Thoracic aorta (tissue), 2 donors: ENCODE measurements around the gene BACH2. TPM values are rescaled to one million over a fixed set of nuclear protein-coding genes. Genes with fewer than 3 reads are reported as not detected.

ENCODE experiments used
- ATAC-seq: fragments of 150-250 bp; one replicate; pipeline ENCODE4 v1.8.0; 2017; ENCODE audit warnings: low read depth; ENCODE audit not compliant: insufficient number of reproducible peaks, low FRiP score
- DNase-seq: peaks from one replicate; pipeline ENCODE4 v3.0.0-alpha.2; 2020; ENCODE audit warnings: low spot score
- H3K27ac ChIP-seq, 2 donors: fragments of 200-600 bp; sonication (generic); 1 replicate in 1 of 2; 2 replicates in 1 of 2; pipeline ENCODE4 v1.5.1; 2016; ENCODE audit warnings: mild to moderate bottlenecking in 2 of 2, moderate library complexity in 2 of 2
- H3K27me3 ChIP-seq: fragments of 200-600 bp; sonication (generic); replicated peaks from 2 replicates; pipeline ENCODE4 v1.6.0; 2016; ENCODE audit warnings: mild to moderate bottlenecking; ENCODE audit not compliant: insufficient read depth
- H3K36me3 ChIP-seq: fragments of 200-600 bp; sonication (generic); one replicate; pipeline ENCODE4 v1.5.1; 2016
- H3K4me1 ChIP-seq, 2 donors: fragments of 200-600 bp; sonication (generic); 1 replicate in 1 of 2; 2 replicates in 1 of 2; pipeline versions ENCODE4 v1.5.1 to v1.6.0; 2016; ENCODE audit warnings: low read depth in 2 of 2, mild to moderate bottlenecking in 1 of 2; ENCODE audit not compliant: control insufficient read depth in 1 of 2
- H3K4me3 ChIP-seq: fragments of 200-600 bp; sonication (generic); 2 replicates; pipeline ENCODE4 v1.5.1; 2016; ENCODE audit warnings: mild to moderate bottlenecking
- H3K9me3 ChIP-seq: fragments of 200-600 bp; sonication (generic); 2 replicates; pipeline ENCODE4 v1.5.1; 2016
- total RNA-seq, 2 donors: library from RNA; depleted of rRNA; stranded (reverse); fragments of >200 nt; gene quantifications; one replicate each; pipeline versions ENCODE4 v1.1.0 to v1.2.3, GENCODE V29; 2016
- TF ChIP-seq, protein P1 (sequence below): fragments of 200-600 bp; sonication (generic); IDR thresholded peaks from one replicate; pipeline ENCODE4 v1.5.1; 2019; ENCODE audit warnings: antibody characterized with exemption

Gene BACH2
- total RNA-seq, 2 donors from 2014 or later = 6.1 to 17.8 TPM

DNA sequence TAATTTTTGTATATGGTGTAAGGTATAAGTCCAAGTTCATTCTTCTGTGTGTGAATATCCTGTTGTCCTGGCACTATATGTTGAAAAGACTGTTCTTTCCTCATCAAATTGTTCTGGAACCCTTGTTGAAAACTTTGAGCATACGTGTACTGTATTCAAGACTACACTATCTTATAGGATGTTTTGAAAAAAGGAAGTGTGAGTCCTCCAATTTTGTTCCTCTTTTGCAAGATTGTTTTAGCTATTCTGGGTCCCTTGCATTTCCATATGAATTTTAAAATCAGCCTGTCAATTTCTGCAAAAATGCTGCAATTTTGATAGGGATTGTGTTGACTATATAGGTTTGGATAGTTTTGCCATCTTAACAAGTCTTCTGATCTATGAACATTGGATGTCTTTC lies 195.2 kb downstream of the BACH2 start:
- Histone ChIP-seq H3K4me1 (peaks cover 21 to 40% of the 10 kb centered on the region in 2 donors), H3K9me3 (no peaks in the 10 kb centered on the region), H3K27me3 (no peaks in the 10 kb centered on the region), H3K36me3 (no peaks in the 10 kb centered on the region), H3K27ac (peak overlapping the region in 1 of 2 donors; percentile 95), H3K4me3 (no peak overlapping the region)
- ATAC-seq = no peak
- no peak for DNase-seq
- TF ChIP-seq, protein P1, sequence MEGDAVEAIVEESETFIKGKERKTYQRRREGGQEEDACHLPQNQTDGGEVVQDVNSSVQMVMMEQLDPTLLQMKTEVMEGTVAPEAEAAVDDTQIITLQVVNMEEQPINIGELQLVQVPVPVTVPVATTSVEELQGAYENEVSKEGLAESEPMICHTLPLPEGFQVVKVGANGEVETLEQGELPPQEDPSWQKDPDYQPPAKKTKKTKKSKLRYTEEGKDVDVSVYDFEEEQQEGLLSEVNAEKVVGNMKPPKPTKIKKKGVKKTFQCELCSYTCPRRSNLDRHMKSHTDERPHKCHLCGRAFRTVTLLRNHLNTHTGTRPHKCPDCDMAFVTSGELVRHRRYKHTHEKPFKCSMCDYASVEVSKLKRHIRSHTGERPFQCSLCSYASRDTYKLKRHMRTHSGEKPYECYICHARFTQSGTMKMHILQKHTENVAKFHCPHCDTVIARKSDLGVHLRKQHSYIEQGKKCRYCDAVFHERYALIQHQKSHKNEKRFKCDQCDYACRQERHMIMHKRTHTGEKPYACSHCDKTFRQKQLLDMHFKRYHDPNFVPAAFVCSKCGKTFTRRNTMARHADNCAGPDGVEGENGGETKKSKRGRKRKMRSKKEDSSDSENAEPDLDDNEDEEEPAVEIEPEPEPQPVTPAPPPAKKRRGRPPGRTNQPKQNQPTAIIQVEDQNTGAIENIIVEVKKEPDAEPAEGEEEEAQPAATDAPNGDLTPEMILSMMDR = no peak

- TF ChIP-seq, protein P1 = no peak
- Histone ChIP-seq H3K36me3 (no peaks in the 10 kb centered on the region), H3K4me3 (no peak overlapping the region), H3K27me3 (no peaks in the 10 kb centered on the region), H3K27ac (peak overlapping the region in 1 of 2 donors; percentile 95), H3K4me1 (peaks cover 21 to 51% of the 10 kb centered on the region in 2 donors), H3K9me3 (no peaks in the 10 kb centered on the region)
- DNase-seq = no peak
- no peak for ATAC-seq
Observed at GRCh38 chr6:90100059-90100665, 196.5 kb downstream of the BACH2 start.

- H3K27ac ChIP-seq = peak overlapping the region; percentile 88 to 95
- H3K4me3 ChIP-seq = no peak overlapping the region
- no peaks in the 10 kb centered on the region for H3K36me3 ChIP-seq
- ATAC-seq (no peak), DNase-seq (no peak)
- no peaks in the 10 kb centered on the region for H3K9me3 ChIP-seq
- H3K27me3 ChIP-seq = no peaks in the 10 kb centered on the region
- TF ChIP-seq, protein P1 = no peak
- peaks cover 21 to 45% of the 10 kb centered on the region in 2 donors for H3K4me1 ChIP-seq
Observed at GRCh38 chr6:90098627-90099026, 198.0 kb downstream of the BACH2 start.

DNA sequence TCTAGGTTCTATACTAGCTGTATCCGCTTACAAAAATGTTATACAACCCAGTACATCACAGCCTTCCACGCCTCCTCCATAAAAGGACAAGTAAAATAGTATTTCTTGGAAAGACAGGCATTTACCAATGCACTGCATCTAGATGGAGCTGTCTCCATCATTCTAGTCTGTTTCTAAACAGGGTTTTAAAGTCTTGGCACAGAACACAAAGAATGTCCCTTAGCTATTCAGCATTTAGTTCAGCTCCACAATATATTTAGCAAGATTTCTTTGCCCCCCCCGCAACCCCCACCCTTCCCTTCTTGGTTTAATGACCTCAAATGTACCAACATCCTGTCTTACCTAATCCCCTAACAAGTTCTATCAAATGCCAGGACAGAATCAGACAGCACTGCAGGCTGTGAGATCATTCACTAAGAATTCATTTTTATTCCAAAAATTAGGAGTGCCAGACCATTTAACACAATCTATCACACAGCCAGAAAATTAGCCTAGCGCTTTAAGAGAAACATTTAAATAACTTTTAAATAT lies 198.6 kb downstream of the BACH2 start:
- no peaks in the 10 kb centered on the region for H3K27me3 ChIP-seq
- TF ChIP-seq, protein P1 = peak; percentile 41

GRCh38 chr6:90097356-90097755 lies 199.3 kb downstream of the BACH2 start:
- ATAC-seq = no peak
- no peaks in the 10 kb centered on the region for H3K36me3 ChIP-seq
- H3K27me3 ChIP-seq = no peaks in the 10 kb centered on the region
- TF ChIP-seq, protein P1 = no peak
- no peaks in the 10 kb centered on the region for H3K9me3 ChIP-seq
- H3K4me1 ChIP-seq = peaks cover 18 to 42% of the 10 kb centered on the region in 2 donors
- no peak for DNase-seq
- H3K4me3 ChIP-seq = peak overlapping the region; percentile 33
- H3K27ac ChIP-seq = peak overlapping the region; percentile 64 to 86

More for the DNA sequence above, 198.6 kb downstream of the BACH2 start:
- H3K9me3 ChIP-seq = no peaks in the 10 kb centered on the region
- peak overlapping the region; percentile 33 for H3K4me3 ChIP-seq
- peak; percentile 93 for ATAC-seq
- DNase-seq = peak; percentile 79
- peak overlapping the region; percentile 88 to 95 for H3K27ac ChIP-seq
- no peaks in the 10 kb centered on the region for H3K36me3 ChIP-seq
- H3K4me1 ChIP-seq = peaks cover 19 to 43% of the 10 kb centered on the region in 2 donors
